Thoracic aorta (tissue), 2 donors: Measurements from ENCODE around the gene FKBP8. TPM values are rescaled to one million over a fixed set of nuclear protein-coding genes. Genes with fewer than 3 reads are reported as not detected.

Experiments
- ATAC-seq: fragments of 150-250 bp; one replicate; pipeline ENCODE4 v1.8.0; 2017; ENCODE audit warnings: low read depth; ENCODE audit not compliant: insufficient number of reproducible peaks, low FRiP score
- DNase-seq: peaks from one replicate; pipeline ENCODE4 v3.0.0-alpha.2; 2020; ENCODE audit warnings: low spot score
- H3K27ac ChIP-seq, 2 donors: fragments of 200-600 bp; sonication (generic); 1 replicate in 1 of 2; 2 replicates in 1 of 2; pipeline ENCODE4 v1.5.1; 2016; ENCODE audit warnings: mild to moderate bottlenecking in 2 of 2, moderate library complexity in 2 of 2
- H3K27me3 ChIP-seq: fragments of 200-600 bp; sonication (generic); replicated peaks from 2 replicates; pipeline ENCODE4 v1.6.0; 2016; ENCODE audit warnings: mild to moderate bottlenecking; ENCODE audit not compliant: insufficient read depth
- H3K36me3 ChIP-seq: fragments of 200-600 bp; sonication (generic); one replicate; pipeline ENCODE4 v1.5.1; 2016
- H3K4me1 ChIP-seq, 2 donors: fragments of 200-600 bp; sonication (generic); 1 replicate in 1 of 2; 2 replicates in 1 of 2; pipeline versions ENCODE4 v1.5.1 to v1.6.0; 2016; ENCODE audit warnings: low read depth in 2 of 2, mild to moderate bottlenecking in 1 of 2; ENCODE audit not compliant: control insufficient read depth in 1 of 2
- H3K4me3 ChIP-seq: fragments of 200-600 bp; sonication (generic); 2 replicates; pipeline ENCODE4 v1.5.1; 2016; ENCODE audit warnings: mild to moderate bottlenecking
- H3K9me3 ChIP-seq: fragments of 200-600 bp; sonication (generic); 2 replicates; pipeline ENCODE4 v1.5.1; 2016
- CTCF ChIP-seq: fragments of 200-600 bp; sonication (generic); IDR thresholded peaks from one replicate; pipeline ENCODE4 v1.5.1; 2019; ENCODE audit warnings: antibody characterized with exemption
- total RNA-seq, 2 donors: library from RNA; depleted of rRNA; stranded (reverse); fragments of >200 nt; gene quantifications; one replicate each; pipeline versions ENCODE4 v1.1.0 to v1.2.3, GENCODE V29; 2016

The FKBP8 gene
- total RNA-seq, 2 donors from 2014 or later = 237 to 446 TPM

DNA sequence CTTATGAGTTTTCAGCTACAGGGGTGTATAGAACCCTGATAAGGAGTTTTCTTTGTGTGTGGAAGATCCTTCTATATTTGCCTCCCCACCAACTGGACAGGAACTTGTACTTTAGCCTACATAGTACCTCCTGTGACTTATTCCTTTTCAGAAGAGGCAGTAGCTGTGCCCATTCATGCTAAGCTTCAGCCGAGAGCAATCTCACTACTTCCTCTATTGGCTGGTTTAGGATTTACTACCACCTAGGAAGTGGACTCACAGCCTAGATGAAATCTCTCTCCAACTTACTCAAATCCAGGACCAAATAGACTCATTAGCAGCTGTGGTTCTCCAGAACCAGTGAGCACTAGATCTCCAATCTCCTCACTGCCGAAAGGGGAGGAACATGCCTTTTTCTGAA lies 42.9 kb upstream of the FKBP8 start:
- no peak for DNase-seq
- no peak overlapping the region for H3K27ac ChIP-seq
- H3K27me3 ChIP-seq = no peaks in the 10 kb centered on the region
- ATAC-seq = no peak
- H3K9me3 ChIP-seq = no peaks in the 10 kb centered on the region
- H3K4me3 ChIP-seq = no peak overlapping the region
- peaks cover 11 to 21% of the 10 kb centered on the region in 2 donors for H3K4me1 ChIP-seq
- H3K36me3 ChIP-seq = peaks cover 8% of the 10 kb centered on the region
- TF ChIP-seq CTCF = no peak

- no peak overlapping the region for H3K27ac ChIP-seq
- H3K9me3 ChIP-seq = no peaks in the 10 kb centered on the region
- peaks cover 14% of the 10 kb centered on the region for H3K36me3 ChIP-seq
- no peak overlapping the region for H3K4me3 ChIP-seq
- ATAC-seq (no peak), DNase-seq (no peak)
- no peak for TF ChIP-seq CTCF
- H3K27me3 ChIP-seq = no peaks in the 10 kb centered on the region
- no peaks in the 10 kb centered on the region for H3K4me1 ChIP-seq
These were observed 36.9 kb upstream of the FKBP8 start for GRCh38 chr19:18580311-18580710.

DNA sequence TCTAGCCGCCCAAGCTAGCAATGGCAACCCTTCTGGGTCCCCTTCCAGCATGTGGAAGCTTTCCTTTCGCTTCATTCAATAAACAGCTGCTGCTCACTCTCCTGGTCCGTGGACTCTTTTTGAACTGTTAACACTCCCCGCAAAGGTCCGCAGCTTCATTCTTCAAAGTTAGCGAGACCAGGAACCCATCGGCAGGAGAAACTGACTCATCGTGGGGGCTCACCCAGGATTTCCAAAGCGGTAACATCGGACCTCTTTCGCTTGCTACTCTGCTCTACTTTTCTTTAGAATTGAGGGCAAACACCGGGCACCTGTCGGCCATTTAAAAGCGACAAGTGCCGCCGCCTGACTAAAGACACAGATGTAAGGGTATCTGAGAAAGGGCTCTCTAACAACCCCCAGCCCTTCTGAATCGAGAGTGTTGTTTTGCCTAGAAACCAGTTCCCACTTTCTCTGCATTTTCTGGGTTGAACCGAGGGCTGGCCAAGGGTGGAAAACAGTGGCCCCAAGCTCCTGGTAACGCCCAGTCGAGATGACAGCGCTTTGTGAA lies 34.1 kb upstream of the FKBP8 start:
- Histone ChIP-seq H3K9me3 (no peaks in the 10 kb centered on the region), H3K27ac (no peak overlapping the region), H3K4me3 (no peak overlapping the region), H3K4me1 (peaks cover 11 to 14% of the 10 kb centered on the region in 2 donors), H3K27me3 (no peaks in the 10 kb centered on the region), H3K36me3 (peaks cover 36% of the 10 kb centered on the region)
- ATAC-seq (no peak), DNase-seq (no peak)
- no peak for TF ChIP-seq CTCF

DNA sequence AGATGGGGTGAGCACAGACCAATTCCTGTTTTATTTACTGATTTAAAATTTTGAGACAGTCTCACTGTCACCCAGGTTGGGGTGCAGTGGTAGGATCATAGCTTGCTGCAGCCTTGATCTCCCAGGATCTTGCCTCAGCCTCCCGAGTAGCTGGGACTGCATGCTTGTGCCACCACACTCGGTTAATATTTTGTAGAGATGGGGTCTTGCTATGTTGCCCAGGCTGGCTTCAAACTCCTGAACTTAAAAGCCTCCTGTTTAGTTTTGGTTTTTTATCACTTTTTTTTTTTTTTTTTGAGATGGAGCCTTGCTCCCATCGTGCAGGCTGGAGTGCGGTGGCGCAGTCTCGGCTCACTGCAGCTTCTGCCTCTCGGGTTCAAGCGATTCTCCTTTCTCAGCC lies 33.0 kb upstream of the FKBP8 start:
- Histone ChIP-seq H3K4me3 (no peak overlapping the region), H3K27ac (no peak overlapping the region), H3K9me3 (no peaks in the 10 kb centered on the region), H3K4me1 (peaks cover 13 to 18% of the 10 kb centered on the region in 2 donors), H3K36me3 (peaks cover 36% of the 10 kb centered on the region), H3K27me3 (no peaks in the 10 kb centered on the region)
- ATAC-seq = no peak
- TF ChIP-seq CTCF = no peak
- no peak for DNase-seq

GRCh38 chr19:18574691-18575291 lies 31.4 kb upstream of the FKBP8 start:
- ATAC-seq = no peak
- Histone ChIP-seq H3K27ac (no peak overlapping the region), H3K36me3 (peaks cover 36% of the 10 kb centered on the region), H3K4me1 (peaks cover 13 to 23% of the 10 kb centered on the region in 2 donors), H3K27me3 (no peaks in the 10 kb centered on the region), H3K4me3 (no peak overlapping the region), H3K9me3 (no peaks in the 10 kb centered on the region)
- no peak for DNase-seq
- TF ChIP-seq CTCF = no peak
